GM19043 (cell line): ENCODE data around the gene SYT8.
"Not testable (repeated sequence)": the region's sequence is repeated elsewhere in the genome, so short reads cannot be mapped to it uniquely, and the experiment has no call there.

ENCODE experiments used
- ATAC-seq: cut with Tn5 transposase; IDR thresholded peaks from one replicate; pipeline ENCODE4 v1.9.1; 2021; ENCODE audit warnings: low read depth; ENCODE audit not compliant: unreplicated experiment

SYT8 gene

GRCh38 chr11:1834779-1835670 is at the start of gene SYT8:
SYT8 (plus strand) TSS chr11:1834990; CDS start chr11:1835106, 116 bp downstream.
- ATAC-seq: no peak

- no peak for ATAC-seq
These were observed 48.9 kb upstream of the SYT8 start for GRCh38 chr11:1785749-1786413.

- no peak for ATAC-seq
These were observed 48.3 kb upstream of the SYT8 start for GRCh38 chr11:1786466-1786865.

- ATAC-seq: no peak
These were observed 42.9 kb upstream of the SYT8 start for GRCh38 chr11:1791912-1792311.

- no peak for ATAC-seq
These were observed 42.3 kb upstream of the SYT8 start for GRCh38 chr11:1792461-1792860.

- no peak for ATAC-seq
These were observed 41.7 kb upstream of the SYT8 start for GRCh38 chr11:1793081-1793480.

GRCh38 chr11:1796413-1797011 is 38.3 kb upstream of the SYT8 start:
- no peak for ATAC-seq

GRCh38 chr11:1797391-1798125 is 37.2 kb upstream of the SYT8 start:
- ATAC-seq: no peak

- no peak for ATAC-seq
These were observed 31.5 kb upstream of the SYT8 start for GRCh38 chr11:1803246-1803645.

- not testable (repeated sequence) for ATAC-seq
These were observed 30.8 kb upstream of the SYT8 start for GRCh38 chr11:1803835-1804519.

- ATAC-seq: no peak
These were observed 29.3 kb upstream of the SYT8 start for GRCh38 chr11:1805525-1805924.

GRCh38 chr11:1807264-1807995 is 27.4 kb upstream of the SYT8 start:
- no peak for ATAC-seq

GRCh38 chr11:1810761-1811160 is 24.0 kb upstream of the SYT8 start:
- ATAC-seq: no peak

- no peak for ATAC-seq
These were observed 22.5 kb upstream of the SYT8 start for GRCh38 chr11:1812274-1812673.

- no peak for ATAC-seq
These were observed 22.0 kb upstream of the SYT8 start for GRCh38 chr11:1812801-1813200.

GRCh38 chr11:1813356-1813755 is 21.4 kb upstream of the SYT8 start:
- not testable (repeated sequence) for ATAC-seq

- no peak for ATAC-seq
These were observed 20.1 kb upstream of the SYT8 start for GRCh38 chr11:1814691-1815090.

- ATAC-seq: no peak
These were observed 19.5 kb upstream of the SYT8 start for GRCh38 chr11:1815311-1815710.

- no peak for ATAC-seq
These were observed 19.0 kb upstream of the SYT8 start for GRCh38 chr11:1815751-1816150.

- ATAC-seq: no peak
These were observed 17.8 kb upstream of the SYT8 start for GRCh38 chr11:1817000-1817399.
